Measurements from ENCODE around the gene FOXO4.
A peak's percentile ranks its signal among the peaks of the same experiment; 100 is the strongest.

The FOXO4 gene

GRCh38 chrX:71111921-71112431 is 16.3 kb downstream of the FOXO4 start:
- no peaks in the 10 kb centered on the region for H3K36me3 ChIP-seq (ENCODE audit: insufficient read depth, low read length)
- H3K4me1 ChIP-seq (ENCODE audit: control insufficient read depth, insufficient read depth, low read length, unreplicated experiment): no peaks in the 10 kb centered on the region
- H2AFZ ChIP-seq (ENCODE audit: low read length, unreplicated experiment): no peak overlapping the region
- H3K27me3 ChIP-seq (ENCODE audit: insufficient read depth, low read length): no peaks in the 10 kb centered on the region
- no peak overlapping the region for H3K4me3 ChIP-seq (ENCODE audit: low read depth, low read length)
- no peak overlapping the region for H3K27ac ChIP-seq (ENCODE audit: low read depth, low read length)
- no peaks in the 10 kb centered on the region for H3K79me2 ChIP-seq (ENCODE audit: control insufficient read depth, insufficient read depth, low read length, unreplicated experiment)

- Histone ChIP-seq H2AFZ (ENCODE audit: low read length, unreplicated experiment) (no peak overlapping the region), H3K4me1 (ENCODE audit: control insufficient read depth, insufficient read depth, low read length, unreplicated experiment) (no peaks in the 10 kb centered on the region), H3K79me2 (ENCODE audit: control insufficient read depth, insufficient read depth, low read length, unreplicated experiment) (peaks cover 6% of the 10 kb centered on the region), H3K4me3 (ENCODE audit: low read depth, low read length) (no peak overlapping the region), H3K27ac (ENCODE audit: low read depth, low read length) (no peak overlapping the region), H3K36me3 (ENCODE audit: insufficient read depth, low read length) (no peaks in the 10 kb centered on the region), H3K27me3 (ENCODE audit: insufficient read depth, low read length) (no peaks in the 10 kb centered on the region)
These were observed 21.7 kb downstream of the FOXO4 start for GRCh38 chrX:71117358-71117757.

- H3K4me1 ChIP-seq (ENCODE audit: control insufficient read depth, insufficient read depth, low read length, unreplicated experiment): no peaks in the 10 kb centered on the region
- peak within 1 kb of the TSS; percentile 83 for H3K4me3 ChIP-seq (ENCODE audit: low read depth, low read length)
- H3K27ac ChIP-seq (ENCODE audit: low read depth, low read length): peak within 1 kb of the TSS; percentile 46; the same call in 1 of the 2 replicates
- H3K79me2 ChIP-seq (ENCODE audit: control insufficient read depth, insufficient read depth, low read length, unreplicated experiment): peaks cover 6% of the 10 kb centered on the region
- no peaks in the 10 kb centered on the region for H3K27me3 ChIP-seq (ENCODE audit: insufficient read depth, low read length)
- H3K36me3 ChIP-seq (ENCODE audit: insufficient read depth, low read length): no peaks in the 10 kb centered on the region
- H2AFZ ChIP-seq (ENCODE audit: low read length, unreplicated experiment): peak within 1 kb of the TSS; percentile 78
These were observed 22.7 kb downstream of the FOXO4 start, which contains the start of gene MED12 for GRCh38 chrX:71118032-71118984. TSS of gene MED12 (plus strand) at chrX:71118596. CDS start at chrX:71118755, 159 bp downstream.

DNA sequence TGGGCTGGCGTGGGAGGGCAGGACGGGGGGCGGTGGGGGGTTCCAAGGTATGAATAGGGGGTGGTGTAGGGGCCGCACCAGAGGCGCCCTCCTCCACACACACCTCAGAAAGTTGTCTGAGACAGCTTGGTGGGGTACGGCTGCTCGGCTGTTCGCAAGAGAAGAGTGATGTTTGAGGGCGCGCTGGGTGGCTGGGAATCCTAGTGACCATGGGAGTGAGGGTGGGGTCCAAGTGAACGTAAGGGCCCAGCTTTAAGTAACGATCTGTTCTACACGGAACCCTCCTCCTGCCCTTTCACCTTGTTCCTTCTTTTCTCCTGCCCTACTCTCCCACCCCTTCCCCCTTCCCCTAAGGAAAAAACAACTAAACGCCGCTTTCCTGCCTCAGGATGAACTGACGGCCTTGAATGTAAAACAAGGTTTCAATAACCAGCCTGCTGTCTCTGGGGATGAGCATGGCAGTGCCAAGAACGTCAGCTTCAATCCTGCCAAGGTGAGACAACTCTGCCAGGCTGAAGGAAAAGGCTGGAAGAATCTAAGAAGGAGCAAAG is 23.4 kb downstream of the FOXO4 start:
- Histone ChIP-seq H3K27me3 (ENCODE audit: insufficient read depth, low read length) (no peaks in the 10 kb centered on the region), H3K79me2 (ENCODE audit: control insufficient read depth, insufficient read depth, low read length, unreplicated experiment) (peaks cover 6% of the 10 kb centered on the region), H3K36me3 (ENCODE audit: insufficient read depth, low read length) (no peaks in the 10 kb centered on the region), H3K4me3 (ENCODE audit: low read depth, low read length) (peak overlapping the region; percentile 83), H2AFZ (ENCODE audit: low read length, unreplicated experiment) (peak overlapping the region; percentile 78), H3K4me1 (ENCODE audit: control insufficient read depth, insufficient read depth, low read length, unreplicated experiment) (no peaks in the 10 kb centered on the region), H3K27ac (ENCODE audit: low read depth, low read length) (no peak overlapping the region)

- Histone ChIP-seq H3K27ac (ENCODE audit: low read depth, low read length) (peak overlapping the region; percentile 23; the same call in 1 of the 2 replicates), H3K4me1 (ENCODE audit: control insufficient read depth, insufficient read depth, low read length, unreplicated experiment) (peaks cover 12% of the 10 kb centered on the region), H3K36me3 (ENCODE audit: insufficient read depth, low read length) (no peaks in the 10 kb centered on the region), H3K4me3 (ENCODE audit: low read depth, low read length) (no peak overlapping the region), H2AFZ (ENCODE audit: low read length, unreplicated experiment) (no peak overlapping the region), H3K27me3 (ENCODE audit: insufficient read depth, low read length) (no peaks in the 10 kb centered on the region), H3K79me2 (ENCODE audit: control insufficient read depth, insufficient read depth, low read length, unreplicated experiment) (no peaks in the 10 kb centered on the region)
These were observed 32.6 kb downstream of the FOXO4 start for GRCh38 chrX:71128166-71128833.

- Histone ChIP-seq H3K4me3 (ENCODE audit: low read depth, low read length) (no peak overlapping the region), H3K27me3 (ENCODE audit: insufficient read depth, low read length) (no peaks in the 10 kb centered on the region), H3K27ac (ENCODE audit: low read depth, low read length) (peak overlapping the region; percentile 23; the same call in 1 of the 2 replicates), H3K36me3 (ENCODE audit: insufficient read depth, low read length) (no peaks in the 10 kb centered on the region), H3K4me1 (ENCODE audit: control insufficient read depth, insufficient read depth, low read length, unreplicated experiment) (peaks cover 12% of the 10 kb centered on the region), H2AFZ (ENCODE audit: low read length, unreplicated experiment) (no peak overlapping the region), H3K79me2 (ENCODE audit: control insufficient read depth, insufficient read depth, low read length, unreplicated experiment) (no peaks in the 10 kb centered on the region)
These were observed 33.5 kb downstream of the FOXO4 start for GRCh38 chrX:71128915-71129765.

DNA sequence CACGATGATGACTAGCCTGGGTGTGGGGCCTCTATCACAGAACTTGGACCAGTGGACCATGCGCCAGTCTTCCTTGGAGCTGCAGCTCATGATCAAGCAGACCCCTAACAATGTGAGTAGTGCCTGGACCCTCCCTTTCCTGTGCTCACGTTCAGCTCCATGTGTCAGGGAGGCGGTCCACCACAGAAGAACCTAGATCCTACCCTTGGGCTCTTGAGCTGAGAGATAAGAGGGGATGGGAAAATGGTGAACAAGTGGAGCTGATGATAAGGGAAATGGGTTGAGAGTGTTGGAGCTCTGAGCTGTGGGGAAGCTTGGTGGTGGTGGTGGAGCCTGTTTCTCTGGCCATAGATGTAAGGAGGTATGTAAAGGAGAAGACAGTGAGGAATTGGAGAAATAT is 35.9 kb downstream of the FOXO4 start:
- Histone ChIP-seq H3K4me3 (ENCODE audit: low read depth, low read length) (no peak overlapping the region), H3K27ac (ENCODE audit: low read depth, low read length) (no peak overlapping the region), H3K4me1 (ENCODE audit: control insufficient read depth, insufficient read depth, low read length, unreplicated experiment) (peaks cover 12% of the 10 kb centered on the region), H2AFZ (ENCODE audit: low read length, unreplicated experiment) (no peak overlapping the region), H3K27me3 (ENCODE audit: insufficient read depth, low read length) (no peaks in the 10 kb centered on the region), H3K79me2 (ENCODE audit: control insufficient read depth, insufficient read depth, low read length, unreplicated experiment) (no peaks in the 10 kb centered on the region), H3K36me3 (ENCODE audit: insufficient read depth, low read length) (no peaks in the 10 kb centered on the region)

GRCh38 chrX:71140440-71140839 is 44.8 kb downstream of the FOXO4 start:
- Histone ChIP-seq H3K4me1 (ENCODE audit: control insufficient read depth, insufficient read depth, low read length, unreplicated experiment) (no peaks in the 10 kb centered on the region), H3K27me3 (ENCODE audit: insufficient read depth, low read length) (no peaks in the 10 kb centered on the region), H3K4me3 (ENCODE audit: low read depth, low read length) (no peak overlapping the region), H3K36me3 (ENCODE audit: insufficient read depth, low read length) (no peaks in the 10 kb centered on the region), H3K79me2 (ENCODE audit: control insufficient read depth, insufficient read depth, low read length, unreplicated experiment) (no peaks in the 10 kb centered on the region), H2AFZ (ENCODE audit: low read length, unreplicated experiment) (no peak overlapping the region), H3K27ac (ENCODE audit: low read depth, low read length) (no peak overlapping the region)

GRCh38 chrX:71143508-71143907 is 47.9 kb downstream of the FOXO4 start:
- Histone ChIP-seq H3K4me3 (ENCODE audit: low read depth, low read length) (no peak overlapping the region), H3K36me3 (ENCODE audit: insufficient read depth, low read length) (no peaks in the 10 kb centered on the region), H2AFZ (ENCODE audit: low read length, unreplicated experiment) (no peak overlapping the region), H3K4me1 (ENCODE audit: control insufficient read depth, insufficient read depth, low read length, unreplicated experiment) (no peaks in the 10 kb centered on the region), H3K79me2 (ENCODE audit: control insufficient read depth, insufficient read depth, low read length, unreplicated experiment) (no peaks in the 10 kb centered on the region), H3K27me3 (ENCODE audit: insufficient read depth, low read length) (no peaks in the 10 kb centered on the region), H3K27ac (ENCODE audit: low read depth, low read length) (no peak overlapping the region)

- no peaks in the 10 kb centered on the region for H3K4me1 ChIP-seq (ENCODE audit: control insufficient read depth, insufficient read depth, low read length, unreplicated experiment)
- H3K27me3 ChIP-seq (ENCODE audit: insufficient read depth, low read length): no peaks in the 10 kb centered on the region
- no peak within 1 kb of the TSS for H3K27ac ChIP-seq (ENCODE audit: low read depth, low read length)
- H3K4me3 ChIP-seq (ENCODE audit: low read depth, low read length): peak within 1 kb of the TSS; percentile 21; the same call in 1 of the 2 replicates
- no peak within 1 kb of the TSS for H2AFZ ChIP-seq (ENCODE audit: low read length, unreplicated experiment)
- H3K36me3 ChIP-seq (ENCODE audit: insufficient read depth, low read length): no peaks in the 10 kb centered on the region
- no peaks in the 10 kb centered on the region for H3K79me2 ChIP-seq (ENCODE audit: control insufficient read depth, insufficient read depth, low read length, unreplicated experiment)
These were observed 49.0 kb downstream of the FOXO4 start, which contains the start of gene NLGN3 for GRCh38 chrX:71144651-71145050. TSS of gene NLGN3 (plus strand) at chrX:71144841. CDS start at chrX:71147750, 2,909 bp downstream.
